Body of pancreas (tissue), 4 donors: ENCODE measurements around the gene CHST5. TPM values are rescaled to one million over a fixed set of nuclear protein-coding genes. Genes with fewer than 3 reads are reported as not detected.

ENCODE experiments used
- ATAC-seq: fragments of 150-250 bp; one replicate; pipeline ENCODE4 v1.9.1; 2016
- DNase-seq, 4 donors: peaks; one replicate each; pipeline ENCODE4 v3.0.0-alpha.2; 2019
- H3K27ac ChIP-seq, 4 donors: fragments of 200-600 bp; sonication (generic); 1 replicate in 3 of 4; 2 replicates in 1 of 4; pipeline versions ENCODE4 v1.5.1 to v1.6.1; 2016 to 2019; ENCODE audit warnings: mild to moderate bottlenecking in 1 of 4, mixed read lengths in 1 of 4, moderate library complexity in 1 of 4
- H3K27me3 ChIP-seq, 2 donors: fragments of 200-600 bp; sonication (generic); one replicate each; pipeline ENCODE4 v1.6.0; 2016; ENCODE audit warnings: mild to moderate bottlenecking in 1 of 2
- H3K36me3 ChIP-seq, 2 donors: fragments of 200-600 bp; sonication (generic); replicated peaks in 1 of 2; 2 replicates each; pipeline ENCODE4 v1.5.1; 2016; ENCODE audit warnings: low read depth in 2 of 2; ENCODE audit not compliant: insufficient read depth in 1 of 2
- H3K4me1 ChIP-seq: fragments of 200-600 bp; sonication (generic); one replicate; pipeline ENCODE4 v1.6.0; 2016
- H3K4me3 ChIP-seq, 2 donors: fragments of 200-600 bp; sonication (generic); 1 replicate in 1 of 2; 2 replicates in 1 of 2; pipeline ENCODE4 v1.5.1; 2016 to 2019
- H3K9me3 ChIP-seq, 3 donors: fragments of 200-600 bp; sonication (generic); 1 replicate in 2 of 3; 2 replicates in 1 of 3; pipeline ENCODE4 v1.5.1; 2016
- POLR2A ChIP-seq, 3 donors: fragments of 450-650 bp; IDR thresholded peaks; one replicate each; pipeline ENCODE4 v1.6.1; 2016; ENCODE audit warnings: antibody characterized with exemption in 3 of 3, mild to moderate bottlenecking in 2 of 3
- WGBS, 2 donors: methylation state at CpG; one replicate each; pipeline ENCODE4 v1.1.5; 2017; 5-methylcytosine and 5-hydroxymethylcytosine counted together
- intact Hi-C: fragments of 100-400 bp; cut with DNase I; formaldehyde crosslinking; loops from one replicate; pipeline ENCODE4 v1.15.1; 2023
- total RNA-seq, 2 donors: library from RNA; depleted of rRNA; stranded (reverse); fragments of >200 nt; gene quantifications; one replicate each; pipeline ENCODE4 v1.1.0, GENCODE V29; 2016
- TF ChIP-seq, protein P1 (sequence below), 7 experiments: fragments of 450-650 bp in 4 of 7; fragments of 200-600 bp in 3 of 7; sonication (generic) in 3 of 7; IDR thresholded peaks; one replicate each; pipeline ENCODE4 v1.5.1; 2016 to 2019; ENCODE audit warnings: antibody characterized with exemption in 7 of 7

Gene CHST5
- total RNA-seq, 2 donors from 2014 or later = not detected

DNA sequence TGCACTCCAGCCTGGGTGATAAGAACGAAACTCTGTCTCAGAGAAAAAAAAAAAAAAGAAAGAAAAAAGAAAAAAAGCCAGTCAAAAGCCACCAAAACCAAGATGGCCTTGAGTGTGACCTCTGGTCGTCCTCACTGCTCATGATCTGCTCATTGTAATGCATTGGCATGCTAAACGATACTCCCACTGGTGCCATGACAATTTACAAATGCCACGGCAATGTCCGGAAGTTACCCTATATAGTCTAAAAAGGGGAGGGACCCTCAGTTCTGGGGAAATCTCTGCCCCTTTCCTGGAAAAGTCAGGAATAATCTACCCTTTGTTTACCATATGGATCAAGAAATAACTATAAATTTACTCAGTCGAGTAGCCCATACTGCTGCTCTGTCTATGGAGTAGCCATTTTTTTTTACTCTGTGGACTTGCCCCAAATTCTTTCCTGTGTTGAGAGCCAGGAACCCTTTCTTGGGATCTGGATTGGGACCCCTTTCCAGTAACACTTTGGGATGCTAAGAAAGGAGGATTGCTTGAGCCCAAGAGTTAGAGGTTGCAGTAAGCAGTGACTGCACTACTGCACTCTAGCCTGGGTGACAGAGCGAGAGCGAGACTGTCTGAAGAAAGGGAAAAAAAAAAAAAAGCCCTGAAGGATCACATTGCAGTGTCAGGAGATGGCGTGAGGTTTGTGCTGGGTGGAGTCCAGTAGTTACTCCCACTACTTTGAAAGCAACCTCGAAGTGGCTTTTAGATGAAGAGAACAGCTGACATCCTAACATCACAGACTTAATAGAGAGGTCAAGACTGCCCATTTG lies 23.9 kb upstream of the CHST5 start:
- Histone ChIP-seq H3K36me3 (no peaks in the 10 kb centered on the region), H3K27me3 (no peaks in the 10 kb centered on the region), H3K4me1 (peaks cover 6% of the 10 kb centered on the region), H3K4me3 (no peak overlapping the region), H3K27ac (no peak overlapping the region), H3K9me3 (no peaks in the 10 kb centered on the region)
- TF ChIP-seq, protein P1, sequence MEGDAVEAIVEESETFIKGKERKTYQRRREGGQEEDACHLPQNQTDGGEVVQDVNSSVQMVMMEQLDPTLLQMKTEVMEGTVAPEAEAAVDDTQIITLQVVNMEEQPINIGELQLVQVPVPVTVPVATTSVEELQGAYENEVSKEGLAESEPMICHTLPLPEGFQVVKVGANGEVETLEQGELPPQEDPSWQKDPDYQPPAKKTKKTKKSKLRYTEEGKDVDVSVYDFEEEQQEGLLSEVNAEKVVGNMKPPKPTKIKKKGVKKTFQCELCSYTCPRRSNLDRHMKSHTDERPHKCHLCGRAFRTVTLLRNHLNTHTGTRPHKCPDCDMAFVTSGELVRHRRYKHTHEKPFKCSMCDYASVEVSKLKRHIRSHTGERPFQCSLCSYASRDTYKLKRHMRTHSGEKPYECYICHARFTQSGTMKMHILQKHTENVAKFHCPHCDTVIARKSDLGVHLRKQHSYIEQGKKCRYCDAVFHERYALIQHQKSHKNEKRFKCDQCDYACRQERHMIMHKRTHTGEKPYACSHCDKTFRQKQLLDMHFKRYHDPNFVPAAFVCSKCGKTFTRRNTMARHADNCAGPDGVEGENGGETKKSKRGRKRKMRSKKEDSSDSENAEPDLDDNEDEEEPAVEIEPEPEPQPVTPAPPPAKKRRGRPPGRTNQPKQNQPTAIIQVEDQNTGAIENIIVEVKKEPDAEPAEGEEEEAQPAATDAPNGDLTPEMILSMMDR (IDR thresholded peaks at IDR 0.05) = no peak
- TF ChIP-seq POLR2A (IDR thresholded peaks at IDR 0.05) = no peak
- no peak for DNase-seq
- ATAC-seq = no peak
- intact Hi-C loops = no loop called here
- 64 to 71% methylated on average over 10 of the region's 10 CpGs for WGBS, 2 donors

- Histone ChIP-seq H3K4me3 (no peak overlapping the region), H3K4me1 (peaks cover 6% of the 10 kb centered on the region), H3K27ac (no peak overlapping the region), H3K9me3 (no peaks in the 10 kb centered on the region), H3K36me3 (no peaks in the 10 kb centered on the region), H3K27me3 (no peaks in the 10 kb centered on the region)
- WGBS, 2 donors = 52 to 70% methylated on average over 2 of the region's 2 CpGs
- ATAC-seq = no peak
- intact Hi-C loops = no loop called here
- TF ChIP-seq, protein P1 (IDR thresholded peaks at IDR 0.05) = no peak
- TF ChIP-seq POLR2A (IDR thresholded peaks at IDR 0.05) = no peak
- no peak for DNase-seq
These were observed 23.0 kb upstream of the CHST5 start for GRCh38 chr16:75558846-75559401.

GRCh38 chr16:75556431-75556950 lies 20.6 kb upstream of the CHST5 start:
- Histone ChIP-seq H3K36me3 (no peaks in the 10 kb centered on the region), H3K4me1 (peaks cover 6% of the 10 kb centered on the region), H3K4me3 (peak overlapping the region in 1 of 2 donors; percentile 74), H3K27me3 (no peaks in the 10 kb centered on the region), H3K9me3 (no peaks in the 10 kb centered on the region), H3K27ac (peak overlapping the region; percentile 35 to 80 (median 64))
- DNase-seq (no peak), ATAC-seq (peak; percentile 2)
- TF ChIP-seq POLR2A (IDR thresholded peaks at IDR 0.05) = no peak
- TF ChIP-seq, protein P1 (IDR thresholded peaks at IDR 0.05) = no peak
- intact Hi-C loops = no loop called here
- WGBS, 2 donors = 33 to 45% methylated on average over 16 of the region's 16 CpGs

- Histone ChIP-seq H3K4me1 (peaks cover 6% of the 10 kb centered on the region), H3K27me3 (no peaks in the 10 kb centered on the region), H3K4me3 (peak within 1 kb of the TSS; percentile 37 to 74), H3K36me3 (no peaks in the 10 kb centered on the region), H3K9me3 (no peaks in the 10 kb centered on the region), H3K27ac (peak within 1 kb of the TSS; percentile 35 to 80 (median 64))
- ATAC-seq (peak; percentile 97), DNase-seq (peak; percentile 96 to 98 (median 98))
- TF ChIP-seq, protein P1 (IDR thresholded peaks at IDR 0.05) = peak in 1 of 7 experiments; percentile 4
- peak in 2 of 3 donors; percentile 56 to 62 for TF ChIP-seq POLR2A (IDR thresholded peaks at IDR 0.05)
- 0% methylated on average over 75 of the region's 75 CpGs; no CpG with 5 or more reads in 1 of the 2 donors for whole genome bisulfite sequencing, 2 donors
- intact Hi-C loops = no loop called here
These were observed 20.0 kb upstream of the CHST5 start, which contains the start of gene TMEM231 for GRCh38 chr16:75555707-75556430. Gene TMEM231, minus strand, starts transcription at chr16:75556252. Its CDS starts 43 bp downstream, at chr16:75556209.
